WTC11 (cell line): ENCODE results near the gene CLMN. TPM values are rescaled to one million over a fixed set of nuclear protein-coding genes. Genes with fewer than 3 reads are reported as not detected.

Source experiments
- ATAC-seq: fragments of 200-7000 bp; cut with Tn5 transposase; 2 replicates; pipeline ENCODE4 v1.10.0; 2021; ENCODE audit warnings: mild to moderate bottlenecking, moderate library complexity
- CTCF ChIA-PET: fragments of 300-600 bp; sonication (Branson Sonifier 250); formaldehyde crosslinking; loops from one replicate; lab custom pipeline; 2021; ENCODE audit warnings: antibody characterized with exemption; lab: Charles Lee
- POLR2A ChIA-PET: fragments of 350-600 bp; sonication (Branson Sonifier 250); formaldehyde crosslinking; loops from one replicate; lab custom pipeline; 2021; ENCODE audit warnings: antibody characterized with exemption; lab: Charles Lee
- DNase-seq: peaks from one replicate; pipeline ENCODE4 v3.0.0; 2021; ENCODE audit warnings: low spot score
- H3K27ac Mint-ChIP-seq: 2 replicates; pipeline ENCODE4 v1.8.0; 2021; ENCODE audit warnings: mixed read lengths
- H3K27me3 Mint-ChIP-seq: 2 replicates; pipeline ENCODE4 v1.8.0; 2021; ENCODE audit warnings: low read depth, mild to moderate bottlenecking, moderate library complexity, mixed read lengths
- H3K36me3 Mint-ChIP-seq: 2 replicates; pipeline ENCODE4 v1.8.0; 2021; ENCODE audit warnings: mixed read lengths
- H3K4me1 Mint-ChIP-seq: 2 replicates; pipeline ENCODE4 v1.8.0; 2022; ENCODE audit warnings: mixed read lengths
- H3K4me3 Mint-ChIP-seq: 2 replicates; pipeline ENCODE4 v1.8.0; 2021; ENCODE audit warnings: mild to moderate bottlenecking, moderate library complexity, mixed read lengths
- H3K9me3 Mint-ChIP-seq: 2 replicates; pipeline ENCODE4 v1.8.0; 2021; ENCODE audit warnings: mixed read lengths
- ARID4B ChIP-seq: sonication (generic); formaldehyde crosslinking; IDR thresholded peaks from 2 replicates; pipeline ENCODE4 v1.8.0; 2023; ENCODE audit warnings: missing genetic modification reagents, mild to moderate bottlenecking, borderline replicate concordance
- ATF6 ChIP-seq: sonication (generic); formaldehyde crosslinking; IDR thresholded peaks from 2 replicates; pipeline ENCODE4 v1.8.1; 2023; ENCODE audit warnings: mild to moderate bottlenecking, missing genetic modification reagents
- CTCF ChIP-seq: fragments of 200-600 bp; IDR thresholded peaks from 2 replicates; pipeline ENCODE4 v1.8.0; 2022; ENCODE audit warnings: antibody characterized with exemption
- E2F4 ChIP-seq: sonication (generic); formaldehyde crosslinking; IDR thresholded peaks from 2 replicates; pipeline ENCODE4 v1.8.1; 2022; ENCODE audit warnings: low read depth, mild to moderate bottlenecking, moderate library complexity, missing genetic modification reagents, borderline replicate concordance
- ELF4 ChIP-seq: sonication (generic); formaldehyde crosslinking; IDR thresholded peaks from 2 replicates; pipeline ENCODE4 v1.8.1; 2022; ENCODE audit warnings: low read depth, mild to moderate bottlenecking, moderate library complexity, missing genetic modification reagents
- FOXK1 ChIP-seq: sonication (generic); formaldehyde crosslinking; IDR thresholded peaks from 2 replicates; pipeline ENCODE4 v1.8.0; 2022; ENCODE audit warnings: mild to moderate bottlenecking, moderate library complexity, missing genetic modification reagents
- GRHL2 ChIP-seq: fragments of 250-450 bp; sonication (Bioruptor Pico); IDR thresholded peaks from 2 replicates; pipeline ENCODE4 v1.8.0; 2022; ENCODE audit warnings: mild to moderate bottlenecking, moderate library complexity; ENCODE audit not compliant: insufficient replicate concordance, severe bottlenecking
- IRF1 ChIP-seq: sonication (generic); formaldehyde crosslinking; IDR thresholded peaks from 2 replicates; pipeline ENCODE4 v1.8.0; 2023; ENCODE audit warnings: missing genetic modification reagents
- IRF2 ChIP-seq: sonication (generic); formaldehyde crosslinking; IDR thresholded peaks from 2 replicates; pipeline ENCODE4 v1.8.0; 2022; ENCODE audit warnings: low read depth, missing genetic modification reagents, borderline replicate concordance
- JAZF1 ChIP-seq: fragments of 250-450 bp; sonication (Bioruptor Pico); IDR thresholded peaks from 2 replicates; pipeline ENCODE4 v1.9.0; 2021; ENCODE audit warnings: moderate library complexity, mild to moderate bottlenecking, inconsistent platforms
- MLX ChIP-seq: sonication (generic); formaldehyde crosslinking; IDR thresholded peaks from 2 replicates; pipeline ENCODE4 v1.8.1; 2023; ENCODE audit warnings: mild to moderate bottlenecking, missing genetic modification reagents, moderate library complexity
- NR3C1 ChIP-seq: sonication (generic); formaldehyde crosslinking; conservative IDR thresholded peaks from 2 replicates; pipeline ENCODE4 v1.8.1; 2023; ENCODE audit warnings: low read depth, mild to moderate bottlenecking, missing genetic modification reagents
- PREB ChIP-seq: sonication (generic); formaldehyde crosslinking; IDR thresholded peaks from 2 replicates; pipeline ENCODE4 v1.8.1; 2022; ENCODE audit warnings: mild to moderate bottlenecking, missing genetic modification reagents, moderate library complexity, borderline replicate concordance
- TEAD1 ChIP-seq: sonication (generic); formaldehyde crosslinking; IDR thresholded peaks from 2 replicates; pipeline ENCODE4 v1.8.0; 2022; ENCODE audit warnings: mild to moderate bottlenecking, missing genetic modification reagents
- TEAD4 ChIP-seq: sonication (generic); formaldehyde crosslinking; IDR thresholded peaks from 2 replicates; pipeline ENCODE4 v1.8.0; 2022; ENCODE audit warnings: mild to moderate bottlenecking, missing genetic modification reagents
- ZBTB43 ChIP-seq: sonication (generic); formaldehyde crosslinking; IDR thresholded peaks from 2 replicates; pipeline ENCODE4 v1.8.1; 2023; ENCODE audit warnings: mild to moderate bottlenecking, missing genetic modification reagents
- ZNF121 ChIP-seq: sonication (generic); formaldehyde crosslinking; IDR thresholded peaks from 2 replicates; pipeline ENCODE4 v1.8.0; 2023; ENCODE audit warnings: missing genetic modification reagents
- total RNA-seq: library from RNA; stranded (reverse); gene quantifications from 3 replicates; pipeline ENCODE4 v1.2.3, GENCODE V29; 2021

Gene CLMN
- total RNA-seq, 1 experiment from 2014 or later, result 12.2 TPM

GRCh38 chr14:95275494-95275893 lies 44.2 kb downstream of the CLMN start:
- no peak for DNase-seq
- peaks cover 9% of the 10 kb centered on the region for H3K36me3 Mint-ChIP-seq
- H3K27ac Mint-ChIP-seq, result no peak overlapping the region
- ATAC-seq, result no peak
- no peak overlapping the region for H3K4me3 Mint-ChIP-seq
- H3K9me3 Mint-ChIP-seq, result peaks cover 24% of the 10 kb centered on the region
- ChIA-PET CTCF (no interaction called here), POLR2A (interaction anchor here (0.6 kb wide), 1 partner anchor 14 kb away, joined by 3 read pairs; no protein-coding TSS in a partner anchor)
- peaks cover 6% of the 10 kb centered on the region for H3K4me1 Mint-ChIP-seq
- no peak for TF ChIP-seq FOXK1 (CRISPR knock-in tag)
- TF ChIP-seq IRF2 (CRISPR knock-in tag), result no peak
- no peak for TF ChIP-seq GRHL2 (CRISPR knock-in tag)
- no peak for TF ChIP-seq E2F4 (CRISPR knock-in tag)
- no peak for TF ChIP-seq ATF6 (CRISPR knock-in tag)
- TF ChIP-seq TEAD1 (CRISPR knock-in tag), result no peak
- no peaks in the 10 kb centered on the region for H3K27me3 Mint-ChIP-seq

- DNase-seq (no peak), ATAC-seq (no peak)
- POLR2A ChIA-PET, result no interaction called here
- Mint-ChIP-seq H3K36me3 (peaks cover 9% of the 10 kb centered on the region), H3K27me3 (no peaks in the 10 kb centered on the region), H3K9me3 (peaks cover 23% of the 10 kb centered on the region), H3K4me3 (no peak overlapping the region), H3K4me1 (peaks cover 6% of the 10 kb centered on the region), H3K27ac (no peak overlapping the region)
- CTCF ChIA-PET, result no interaction called here
- no peak for TF ChIP-seq NR3C1 (CRISPR knock-in tag)
- TF ChIP-seq CTCF, result no peak
- no peak for TF ChIP-seq ZNF121 (CRISPR knock-in tag)
- no peak for TF ChIP-seq TEAD4 (CRISPR knock-in tag)
- TF ChIP-seq ELF4 (CRISPR knock-in tag), result no peak
- TF ChIP-seq ZBTB43, result no peak
- TF ChIP-seq FOXK1 (CRISPR knock-in tag), result no peak
- TF ChIP-seq PREB, result no peak
- TF ChIP-seq ATF6 (CRISPR knock-in tag), result no peak
- TF ChIP-seq JAZF1 (CRISPR knock-in tag), result no peak
- no peak for TF ChIP-seq MLX (CRISPR knock-in tag)
- no peak for TF ChIP-seq IRF1 (CRISPR knock-in tag)
- no peak for TF ChIP-seq ARID4B
Measured at GRCh38 chr14:95274874-95275273, 44.8 kb downstream of the CLMN start.
